Fibroblast of villous mesenchyme (primary cell): Measurements from ENCODE around the gene NRARP. TPM values are rescaled to one million over a fixed set of nuclear protein-coding genes. Genes with fewer than 3 reads are reported as not detected.

ENCODE experiments used
- DNase-seq: peaks from one replicate; pipeline ENCODE4 v3.0.0-alpha.2; 2010; ENCODE audit warnings: low read depth
- H3K4me3 ChIP-seq: 2 replicates; pipeline ENCODE4 v1.5.1; 2011; ENCODE audit warnings: low read depth, mild to moderate bottlenecking, low read length
- total RNA-seq: library from RNA; depleted of rRNA; stranded (reverse); fragments of >200 nt; gene quantifications from 2 replicates; pipeline ENCODE4 v1.2.3, GENCODE V29; 2012
- TF ChIP-seq, protein P1 (sequence below): IDR thresholded peaks from 2 replicates; pipeline ENCODE4 v1.5.1; 2012; ENCODE audit warnings: low read depth, mild to moderate bottlenecking, low read length; ENCODE audit not compliant: insufficient read depth

NRARP gene
- total RNA-seq, 1 donor: under 0.01 TPM

DNA sequence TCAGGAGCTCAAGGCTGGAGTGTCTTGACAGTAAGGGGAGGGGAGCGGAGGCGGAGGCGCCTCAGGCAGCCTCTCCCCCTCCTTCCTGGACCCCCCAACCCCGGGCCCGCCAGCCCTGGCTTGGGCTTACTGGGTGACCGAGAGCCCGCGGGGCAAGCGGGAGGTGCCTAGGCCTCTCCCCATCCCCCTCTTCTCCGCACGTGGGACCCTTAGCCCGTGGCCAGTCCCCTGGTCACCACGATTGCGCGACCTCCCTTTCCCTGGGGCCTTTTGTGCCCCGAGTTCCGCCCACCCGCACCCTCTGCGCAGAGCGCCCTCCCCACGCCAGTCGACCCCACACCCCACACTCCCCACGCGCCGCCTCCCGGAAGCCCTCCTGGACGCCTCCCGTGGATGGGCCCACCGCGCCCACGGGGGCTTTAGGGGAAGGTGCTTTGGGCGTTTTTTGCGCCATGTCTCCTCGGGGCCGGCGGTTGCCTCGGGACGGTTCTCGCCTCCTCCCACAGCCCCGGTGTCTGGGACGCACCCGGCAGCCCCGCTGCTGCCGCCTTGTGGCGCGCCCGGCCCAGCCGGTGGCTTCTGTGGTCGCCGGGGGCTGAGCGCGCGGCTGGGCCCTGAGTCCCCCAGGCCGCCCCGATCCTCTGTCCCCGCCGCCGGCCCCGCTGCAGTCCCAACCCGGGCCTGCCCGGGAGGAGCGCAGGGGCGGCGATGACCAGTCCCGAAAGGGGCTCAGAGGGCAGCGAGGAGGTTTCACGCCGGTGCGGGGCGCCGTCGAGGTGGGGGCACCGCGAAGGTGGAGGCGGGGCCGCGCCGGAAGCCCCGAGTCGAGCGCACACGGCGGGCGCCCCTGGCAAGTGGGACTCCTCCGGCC is 21.4 kb downstream of the NRARP start:
- TF ChIP-seq, protein P1, sequence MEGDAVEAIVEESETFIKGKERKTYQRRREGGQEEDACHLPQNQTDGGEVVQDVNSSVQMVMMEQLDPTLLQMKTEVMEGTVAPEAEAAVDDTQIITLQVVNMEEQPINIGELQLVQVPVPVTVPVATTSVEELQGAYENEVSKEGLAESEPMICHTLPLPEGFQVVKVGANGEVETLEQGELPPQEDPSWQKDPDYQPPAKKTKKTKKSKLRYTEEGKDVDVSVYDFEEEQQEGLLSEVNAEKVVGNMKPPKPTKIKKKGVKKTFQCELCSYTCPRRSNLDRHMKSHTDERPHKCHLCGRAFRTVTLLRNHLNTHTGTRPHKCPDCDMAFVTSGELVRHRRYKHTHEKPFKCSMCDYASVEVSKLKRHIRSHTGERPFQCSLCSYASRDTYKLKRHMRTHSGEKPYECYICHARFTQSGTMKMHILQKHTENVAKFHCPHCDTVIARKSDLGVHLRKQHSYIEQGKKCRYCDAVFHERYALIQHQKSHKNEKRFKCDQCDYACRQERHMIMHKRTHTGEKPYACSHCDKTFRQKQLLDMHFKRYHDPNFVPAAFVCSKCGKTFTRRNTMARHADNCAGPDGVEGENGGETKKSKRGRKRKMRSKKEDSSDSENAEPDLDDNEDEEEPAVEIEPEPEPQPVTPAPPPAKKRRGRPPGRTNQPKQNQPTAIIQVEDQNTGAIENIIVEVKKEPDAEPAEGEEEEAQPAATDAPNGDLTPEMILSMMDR: peak; percentile 40
- peak; percentile 41 for DNase-seq
- H3K4me3 ChIP-seq: peak overlapping the region; percentile 18

DNA sequence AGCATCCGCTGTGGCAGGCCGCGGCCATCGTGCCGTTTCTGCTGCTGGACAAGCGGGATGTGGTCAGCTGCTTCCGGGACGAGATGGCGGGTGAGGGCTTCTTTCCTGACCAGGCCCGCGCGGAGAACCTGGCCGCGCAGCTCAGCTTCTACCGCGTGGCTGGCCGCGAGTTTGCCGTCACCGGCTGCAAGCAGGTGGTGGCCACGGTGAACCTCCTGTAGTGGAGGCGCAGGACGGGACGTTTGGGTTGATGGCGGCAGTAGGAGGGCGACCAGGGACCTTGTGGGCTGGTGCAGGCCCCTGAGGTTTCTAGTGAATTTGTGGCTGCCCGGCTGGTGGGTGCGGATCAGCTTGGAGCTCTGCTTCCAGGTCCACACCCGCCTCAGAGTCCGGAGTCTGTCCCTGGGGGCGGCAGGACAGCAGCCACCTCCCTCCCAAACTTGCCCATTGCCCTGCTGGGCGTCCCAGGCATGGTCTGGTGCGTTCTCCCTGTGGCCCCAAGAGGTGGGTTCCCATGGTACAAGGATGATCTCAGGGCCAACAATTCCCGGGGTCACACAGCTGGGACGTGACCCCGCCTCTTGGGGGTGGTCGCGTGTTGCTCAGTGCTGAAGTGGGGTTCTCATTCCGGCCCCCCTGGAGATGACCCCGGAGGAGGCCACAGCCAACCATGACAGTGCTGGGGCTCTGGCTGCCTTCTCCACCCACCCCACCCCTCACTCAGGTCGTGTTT is 22.2 kb downstream of the NRARP start:
- DNase-seq: no peak
- no peak overlapping the region for H3K4me3 ChIP-seq
- TF ChIP-seq, protein P1: no peak

DNA sequence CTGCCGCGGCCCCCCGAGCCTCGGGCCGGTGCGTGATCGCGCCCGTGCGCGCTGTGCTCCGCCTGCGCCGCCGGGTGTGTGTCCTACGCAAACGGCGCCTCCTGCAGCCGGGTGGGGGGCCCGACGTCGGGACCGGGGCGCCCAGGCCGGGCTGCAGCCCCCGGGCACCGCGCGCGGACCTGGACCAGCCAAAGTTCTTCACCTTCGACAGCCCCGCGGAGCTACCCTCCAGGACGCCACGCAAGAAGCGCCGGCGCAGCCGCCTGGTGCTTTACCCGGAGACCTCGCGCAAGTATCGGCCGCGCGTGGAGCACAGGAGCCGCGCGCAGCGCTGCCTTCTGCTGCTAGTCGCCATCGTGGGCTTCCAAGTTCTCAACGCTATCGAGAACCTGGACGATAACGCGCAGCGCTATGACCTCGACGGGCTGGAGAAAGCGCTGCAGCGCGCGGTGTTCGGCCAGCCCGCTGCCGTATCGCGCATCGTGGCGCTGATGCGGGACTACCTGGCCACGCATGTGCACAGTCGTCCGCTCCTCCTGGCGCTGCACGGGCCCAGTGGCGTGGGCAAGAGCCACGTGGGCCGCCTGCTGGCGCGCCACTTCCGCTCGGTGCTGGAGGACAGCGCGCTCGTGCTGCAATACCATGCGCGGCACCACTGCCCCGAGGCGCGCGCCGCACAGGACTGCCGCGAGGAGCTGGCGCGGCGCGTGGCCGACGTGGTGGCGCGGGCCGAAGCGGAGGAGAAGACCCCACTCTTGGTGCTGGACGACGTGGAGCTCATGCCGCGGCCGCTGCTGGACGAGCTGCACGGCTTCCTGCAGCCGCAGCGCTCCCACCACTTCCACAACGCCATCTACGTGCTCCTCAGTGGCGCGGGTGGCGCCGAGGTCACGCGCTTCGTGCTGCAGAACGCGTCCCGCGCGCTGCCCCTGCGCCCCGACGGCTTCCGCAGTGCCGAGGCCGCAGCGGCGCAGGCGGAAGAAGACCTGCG is 23.1 kb downstream of the NRARP start:
- DNase-seq: no peak
- TF ChIP-seq, protein P1: no peak
- H3K4me3 ChIP-seq: peak overlapping the region; percentile 78

DNA sequence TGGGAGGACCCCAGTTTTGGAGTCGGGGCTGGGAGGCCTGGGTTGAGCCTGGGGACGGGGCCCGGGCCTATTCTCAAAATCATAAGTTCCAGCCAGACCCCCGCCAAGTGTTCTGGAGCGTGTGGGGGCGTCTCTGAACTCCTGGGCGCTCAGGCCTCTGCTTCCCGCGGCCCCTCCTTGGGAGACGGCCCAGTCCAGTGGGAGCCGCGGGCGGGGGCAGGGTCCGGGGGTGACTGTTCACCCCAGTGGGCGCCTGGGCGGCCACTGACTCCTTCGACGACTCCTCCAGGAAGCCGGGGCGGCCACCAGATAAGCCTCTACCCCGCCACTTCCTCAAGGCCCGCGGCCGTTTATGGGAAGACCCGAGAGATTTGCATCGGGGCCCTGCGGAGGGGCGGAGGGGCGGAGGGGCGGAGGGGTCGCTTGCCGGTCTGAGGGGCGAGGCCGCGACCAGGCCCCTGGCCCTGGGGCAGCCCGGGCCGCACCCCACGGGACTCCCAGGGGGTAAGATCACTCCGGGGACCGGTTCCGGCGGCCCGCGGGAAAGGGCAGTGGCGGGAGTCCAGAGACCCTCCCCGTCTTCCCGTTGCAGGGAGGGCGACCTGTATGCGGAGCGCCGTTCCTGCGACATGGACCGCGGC is 23.9 kb downstream of the NRARP start:
- H3K4me3 ChIP-seq: peak overlapping the region; percentile 78
- DNase-seq: peak; percentile 42
- TF ChIP-seq, protein P1: no peak

DNA sequence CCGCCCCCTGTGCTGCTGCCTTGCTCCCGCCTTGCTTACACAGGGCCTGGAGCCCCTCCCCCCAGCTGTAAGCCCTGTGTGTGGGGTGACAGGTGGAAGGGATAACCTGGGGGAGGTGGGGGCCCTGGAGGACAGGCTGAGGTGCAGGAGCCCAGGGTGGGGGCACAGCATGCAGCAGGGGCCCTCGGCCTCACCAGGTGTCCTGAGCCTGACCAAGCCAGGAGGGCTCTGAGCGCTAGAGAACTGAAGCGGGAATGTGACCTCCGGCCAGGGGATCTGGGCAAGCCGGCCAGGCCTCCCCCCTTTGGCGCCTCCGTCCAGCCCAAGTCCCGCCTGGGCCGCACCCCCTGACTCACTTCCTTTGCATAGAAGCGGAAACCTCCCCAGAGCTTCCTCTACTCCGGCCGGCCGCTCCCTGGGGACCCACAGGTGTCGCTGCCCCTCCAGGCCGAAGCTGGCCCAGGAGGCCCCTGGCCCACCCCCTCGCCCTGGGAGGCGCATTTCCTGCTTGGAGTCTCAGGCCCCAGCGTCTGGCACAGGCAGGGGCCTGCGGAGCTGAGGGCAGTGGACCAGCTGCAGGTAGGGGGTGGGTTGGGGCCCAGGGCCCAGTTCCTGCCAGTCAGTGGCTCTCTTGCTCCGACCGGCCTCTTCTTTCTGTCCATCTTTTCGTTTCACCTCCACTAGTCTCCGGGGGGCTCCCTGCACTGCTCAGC is 24.6 kb downstream of the NRARP start, which contains the start of gene TOR4A:
Gene TOR4A, plus strand, starts transcription at position 398 of the 713 bp plus-strand sequence. CDS start 964 bp downstream, outside the sequence.
- peak; percentile 92 for DNase-seq
- H3K4me3 ChIP-seq: peak within 1 kb of the TSS; percentile 78
- TF ChIP-seq, protein P1: peak; percentile 36
